ENCODE measurements around the gene PNPLA7. TPM values are rescaled to one million over a fixed set of nuclear protein-coding genes. Genes with fewer than 3 reads are reported as not detected.
A peak's percentile ranks its signal among the peaks of the same experiment; 100 is the strongest.

Gene PNPLA7
- total and polyA plus RNA-seq, 10 of the 15 experiments (the other 5 are each of a cell fraction or from before 2014, with no cell fraction given) = 0.04 to 0.85 (median 0.19) TPM; not detected in 1

GRCh38 chr9:137578518-137579258 lies 28.5 kb upstream of the PNPLA7 start, which contains the start of gene DPH7 (continued):
- TF ChIP-seq IRF3 (IDR thresholded peaks at IDR 0.05) (no peak), CREB1 (IDR thresholded peaks at IDR 0.05; ENCODE audit: low read depth) (peak; percentile 75), STAT1 (conservative IDR thresholded peaks at IDR 0.05) (peak; percentile 92), CBX3 (IDR thresholded peaks at IDR 0.05; ENCODE audit: borderline replicate concordance, low read depth) (no peak), MXI1 (IDR thresholded peaks at IDR 0.05; ENCODE audit: low read depth, low read length) (peak; percentile 79; the same call in 1 of the 2 replicates), TCF12 (IDR thresholded peaks at IDR 0.05; ENCODE audit: low read depth, low read length) (0 out of 2 replicates have a peak, but pooled peaks have one; percentile 10), BCL11A (IDR thresholded peaks at IDR 0.05; ENCODE audit: low read depth, low read length) (peak; percentile 25; the same call in 1 of the 2 replicates), DPF2 (IDR thresholded peaks at IDR 0.05) (peak; percentile 89), ZNF592 (IDR thresholded peaks at IDR 0.05) (no peak; the same call in 1 of the 2 replicates), EP300 (IDR thresholded peaks at IDR 0.05; ENCODE audit: borderline replicate concordance in 1 of 2, control insufficient read depth in 1 of 2, low read depth in 2 of 2, low read length in 2 of 2) (no peak), TCF7 (IDR thresholded peaks at IDR 0.05; ENCODE audit: borderline replicate concordance) (no peak), SREBF1 (IDR thresholded peaks at IDR 0.05; ENCODE audit: low read length) (peak; percentile 77), NR2F1 (conservative IDR thresholded peaks at IDR 0.05) (peak; percentile 74), IKZF1 (conservative IDR thresholded peaks at IDR 0.05) (peak; percentile 98), NFXL1 (IDR thresholded peaks at IDR 0.05; ENCODE audit: borderline replicate concordance) (peak; percentile 78; the same call in 1 of the 2 replicates), BCLAF1 (IDR thresholded peaks at IDR 0.05) (peak; percentile 69; the same call in 1 of the 2 replicates), ZNF217 (IDR thresholded peaks at IDR 0.05) (peak; percentile 70; the same call in 1 of the 2 replicates), ZBTB33 (IDR thresholded peaks at IDR 0.05) (peak; percentile 55; the same call in 1 of the 2 replicates), RB1 (IDR thresholded peaks at IDR 0.05; ENCODE audit: borderline replicate concordance) (peak; percentile 96), PML (IDR thresholded peaks at IDR 0.05; ENCODE audit: low read length) (no peak; the same call in 1 of the 2 replicates), POLR2AphosphoS2 (IDR thresholded peaks at IDR 0.05; ENCODE audit: low read depth, low read length) (peak; percentile 77; the same call in 1 of the 2 replicates)

Measured in GM12878 (cell line).